Stomach (tissue), 4 donors: ENCODE results near the gene KIAA0232.
A peak's percentile ranks its signal among the peaks of the same experiment; 100 is the strongest.

Experiments
- POLR2A ChIP-seq, 4 donors: fragments of 450-650 bp; IDR thresholded peaks; one replicate each; pipeline ENCODE4 v1.6.1; 2016; ENCODE audit warnings: antibody characterized with exemption in 4 of 4, control low read depth in 2 of 4, mild to moderate bottlenecking in 1 of 4, moderate library complexity in 1 of 4
- TF ChIP-seq, protein P1 (sequence below), 7 experiments: fragments of 450-650 bp in 4 of 7; fragments of 200-600 bp in 3 of 7; sonication (generic) in 3 of 7; IDR thresholded peaks; one replicate each; pipeline ENCODE4 v1.5.1; 2016 to 2019; ENCODE audit warnings: antibody characterized with exemption in 7 of 7, control low read depth in 2 of 7, mild to moderate bottlenecking in 1 of 7

DNA sequence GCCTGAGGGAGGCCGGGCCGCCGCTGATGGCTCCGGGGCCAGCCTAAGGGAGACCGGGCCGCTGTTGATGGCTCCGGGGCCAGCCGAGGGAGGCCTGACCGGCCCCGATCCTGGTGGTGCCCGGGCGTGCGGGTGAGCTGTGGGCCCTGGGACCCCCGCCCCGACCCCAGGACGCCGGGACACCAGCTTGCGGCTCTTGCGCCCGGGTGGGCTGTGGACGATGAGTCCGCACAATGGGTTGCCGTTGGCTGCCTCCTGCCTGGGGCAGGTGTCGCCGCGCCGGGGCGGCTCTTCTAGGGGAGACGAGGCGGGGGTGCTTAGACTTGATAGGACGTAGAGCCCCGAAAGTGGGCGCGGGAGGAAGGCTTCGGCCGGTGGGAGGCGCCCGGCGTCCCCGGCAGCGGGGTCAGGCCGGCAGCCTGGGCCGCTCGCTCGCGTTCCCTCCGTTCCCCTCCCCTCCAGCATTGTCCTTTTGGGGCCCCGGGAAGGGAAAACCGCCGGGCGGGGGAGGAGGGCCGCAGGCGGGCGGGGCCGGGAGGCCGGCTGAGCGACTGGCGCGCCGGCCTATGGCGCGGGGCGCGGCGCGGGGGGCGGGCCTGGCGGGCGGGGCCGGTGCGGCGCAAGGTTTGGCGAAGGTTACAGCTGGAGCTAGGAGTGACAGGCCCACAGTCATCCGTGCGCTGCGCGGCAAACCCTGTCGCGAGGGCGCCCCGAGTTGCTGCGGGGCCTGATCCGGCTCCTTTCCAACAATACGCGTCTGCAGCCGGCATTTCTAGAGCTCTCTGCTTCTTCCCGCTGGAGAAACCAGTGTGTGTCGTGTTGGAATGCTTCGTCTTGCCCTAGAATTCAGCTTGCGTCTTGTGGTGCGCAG, 819 bp downstream of the KIAA0232 start:
- TF ChIP-seq, protein P1, sequence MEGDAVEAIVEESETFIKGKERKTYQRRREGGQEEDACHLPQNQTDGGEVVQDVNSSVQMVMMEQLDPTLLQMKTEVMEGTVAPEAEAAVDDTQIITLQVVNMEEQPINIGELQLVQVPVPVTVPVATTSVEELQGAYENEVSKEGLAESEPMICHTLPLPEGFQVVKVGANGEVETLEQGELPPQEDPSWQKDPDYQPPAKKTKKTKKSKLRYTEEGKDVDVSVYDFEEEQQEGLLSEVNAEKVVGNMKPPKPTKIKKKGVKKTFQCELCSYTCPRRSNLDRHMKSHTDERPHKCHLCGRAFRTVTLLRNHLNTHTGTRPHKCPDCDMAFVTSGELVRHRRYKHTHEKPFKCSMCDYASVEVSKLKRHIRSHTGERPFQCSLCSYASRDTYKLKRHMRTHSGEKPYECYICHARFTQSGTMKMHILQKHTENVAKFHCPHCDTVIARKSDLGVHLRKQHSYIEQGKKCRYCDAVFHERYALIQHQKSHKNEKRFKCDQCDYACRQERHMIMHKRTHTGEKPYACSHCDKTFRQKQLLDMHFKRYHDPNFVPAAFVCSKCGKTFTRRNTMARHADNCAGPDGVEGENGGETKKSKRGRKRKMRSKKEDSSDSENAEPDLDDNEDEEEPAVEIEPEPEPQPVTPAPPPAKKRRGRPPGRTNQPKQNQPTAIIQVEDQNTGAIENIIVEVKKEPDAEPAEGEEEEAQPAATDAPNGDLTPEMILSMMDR (IDR thresholded peaks at IDR 0.05): no peak
- TF ChIP-seq POLR2A (IDR thresholded peaks at IDR 0.05): peak in 1 of 4 donors; percentile 74
